PC-9 (cell line): Measurements from ENCODE around the gene CDHR2.

Experiments
- EZH2 ChIP-seq: fragments of 200-600 bp; sonication (generic); IDR thresholded peaks from 2 replicates; pipeline ENCODE4 v1.8.0; 2017; ENCODE audit warnings: antibody characterized with exemption, low read depth
- TF ChIP-seq, protein P1 (sequence below): fragments of 200-600 bp; sonication (generic); conservative IDR thresholded peaks from 2 replicates; pipeline ENCODE4 v1.6.1; 2017; ENCODE audit warnings: mixed run types, antibody characterized with exemption, mild to moderate bottlenecking, moderate library complexity

DNA sequence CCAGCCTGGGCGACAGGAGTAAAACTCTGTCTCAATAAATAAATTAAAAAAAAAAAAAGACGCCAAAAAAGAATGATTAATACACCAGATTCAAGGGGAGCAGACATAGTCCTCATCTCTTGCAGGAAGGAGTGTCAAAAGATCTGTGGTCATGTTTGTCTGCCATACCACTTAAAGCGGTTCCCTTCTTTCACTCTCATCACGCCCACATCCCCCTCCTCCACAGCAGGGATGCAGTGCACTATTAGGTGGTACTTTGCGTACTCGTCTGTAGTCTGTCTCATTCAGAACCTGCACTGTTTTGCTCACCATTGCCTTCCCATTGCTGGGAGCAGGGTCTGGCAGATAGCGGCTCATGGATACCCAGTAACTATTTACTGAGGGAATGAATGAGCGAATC is 11.2 kb downstream of the CDHR2 start:
- TF ChIP-seq, protein P1, sequence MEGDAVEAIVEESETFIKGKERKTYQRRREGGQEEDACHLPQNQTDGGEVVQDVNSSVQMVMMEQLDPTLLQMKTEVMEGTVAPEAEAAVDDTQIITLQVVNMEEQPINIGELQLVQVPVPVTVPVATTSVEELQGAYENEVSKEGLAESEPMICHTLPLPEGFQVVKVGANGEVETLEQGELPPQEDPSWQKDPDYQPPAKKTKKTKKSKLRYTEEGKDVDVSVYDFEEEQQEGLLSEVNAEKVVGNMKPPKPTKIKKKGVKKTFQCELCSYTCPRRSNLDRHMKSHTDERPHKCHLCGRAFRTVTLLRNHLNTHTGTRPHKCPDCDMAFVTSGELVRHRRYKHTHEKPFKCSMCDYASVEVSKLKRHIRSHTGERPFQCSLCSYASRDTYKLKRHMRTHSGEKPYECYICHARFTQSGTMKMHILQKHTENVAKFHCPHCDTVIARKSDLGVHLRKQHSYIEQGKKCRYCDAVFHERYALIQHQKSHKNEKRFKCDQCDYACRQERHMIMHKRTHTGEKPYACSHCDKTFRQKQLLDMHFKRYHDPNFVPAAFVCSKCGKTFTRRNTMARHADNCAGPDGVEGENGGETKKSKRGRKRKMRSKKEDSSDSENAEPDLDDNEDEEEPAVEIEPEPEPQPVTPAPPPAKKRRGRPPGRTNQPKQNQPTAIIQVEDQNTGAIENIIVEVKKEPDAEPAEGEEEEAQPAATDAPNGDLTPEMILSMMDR = no peak
- TF ChIP-seq EZH2 = no peak
